SK-N-SH (cell line): ENCODE data around the gene CD22.
"Not testable (repeated sequence)": the region's sequence is repeated elsewhere in the genome, so short reads cannot be mapped to it uniquely, and the experiment has no call there.

ENCODE experiments used
- CHD2 ChIP-seq: fragments of 150-350 bp; IDR thresholded peaks from 2 replicates; pipeline ENCODE4 v1.6.1; 2018; ENCODE audit warnings: low read length; ENCODE audit not compliant: partially characterized antibody
- EZH2phosphoT487 ChIP-seq: fragments of 200-600 bp; sonication (generic); IDR thresholded peaks from 2 replicates; pipeline ENCODE4 v1.6.1; 2017; ENCODE audit warnings: low read depth, mixed run types, mild to moderate bottlenecking, antibody characterized with exemption, moderate library complexity, borderline replicate concordance
- GABPA ChIP-seq: IDR thresholded peaks from 2 replicates; pipeline ENCODE4 v1.4.0; 2012; ENCODE audit warnings: low read depth, mild to moderate bottlenecking
- IRF3 ChIP-seq: fragments of 150-350 bp; IDR thresholded peaks from 2 replicates; pipeline ENCODE4 v1.6.1; 2016; ENCODE audit warnings: mild to moderate bottlenecking, low read depth, low read length
- NRF1 ChIP-seq: IDR thresholded peaks from 2 replicates; pipeline ENCODE4 v1.6.1; 2012; ENCODE audit warnings: low read depth, mild to moderate bottlenecking, low read length
- RAD21 ChIP-seq: IDR thresholded peaks from 2 replicates; pipeline ENCODE4 v1.6.1; 2012; ENCODE audit warnings: mild to moderate bottlenecking, low read length
- RCOR1 ChIP-seq: fragments of 150-350 bp; IDR thresholded peaks from 2 replicates; pipeline ENCODE4 v1.6.1; 2017; ENCODE audit warnings: antibody characterized with exemption, low read length
- SIN3A ChIP-seq: IDR thresholded peaks from 2 replicates; pipeline ENCODE4 v1.6.1; 2012; ENCODE audit warnings: low read depth, mild to moderate bottlenecking, low read length, moderate library complexity, borderline replicate concordance
- TEAD4 ChIP-seq: IDR thresholded peaks from 2 replicates; pipeline ENCODE4 v1.4.0; 2012; ENCODE audit warnings: mild to moderate bottlenecking, borderline replicate concordance; ENCODE audit not compliant: insufficient read depth
- YY1 ChIP-seq: IDR thresholded peaks from 2 replicates; pipeline ENCODE4 v1.4.0; 2012; ENCODE audit warnings: low read depth, mild to moderate bottlenecking
- ZBTB33 ChIP-seq: IDR thresholded peaks from 2 replicates; pipeline ENCODE4 v1.4.0; 2012; ENCODE audit warnings: low read depth, borderline replicate concordance
- TF ChIP-seq, protein P1 (sequence below): fragments of 200-600 bp; sonication (generic); IDR thresholded peaks from 2 replicates; pipeline ENCODE4 v1.6.1; 2017; ENCODE audit warnings: antibody characterized with exemption, mild to moderate bottlenecking, moderate library complexity

- TF ChIP-seq CHD2, NRF1, IRF3, RCOR1, TEAD4, ZBTB33, YY1, EZH2phosphoT487, GABPA, SIN3A, RAD21: not testable (repeated sequence)
- TF ChIP-seq, protein P1, sequence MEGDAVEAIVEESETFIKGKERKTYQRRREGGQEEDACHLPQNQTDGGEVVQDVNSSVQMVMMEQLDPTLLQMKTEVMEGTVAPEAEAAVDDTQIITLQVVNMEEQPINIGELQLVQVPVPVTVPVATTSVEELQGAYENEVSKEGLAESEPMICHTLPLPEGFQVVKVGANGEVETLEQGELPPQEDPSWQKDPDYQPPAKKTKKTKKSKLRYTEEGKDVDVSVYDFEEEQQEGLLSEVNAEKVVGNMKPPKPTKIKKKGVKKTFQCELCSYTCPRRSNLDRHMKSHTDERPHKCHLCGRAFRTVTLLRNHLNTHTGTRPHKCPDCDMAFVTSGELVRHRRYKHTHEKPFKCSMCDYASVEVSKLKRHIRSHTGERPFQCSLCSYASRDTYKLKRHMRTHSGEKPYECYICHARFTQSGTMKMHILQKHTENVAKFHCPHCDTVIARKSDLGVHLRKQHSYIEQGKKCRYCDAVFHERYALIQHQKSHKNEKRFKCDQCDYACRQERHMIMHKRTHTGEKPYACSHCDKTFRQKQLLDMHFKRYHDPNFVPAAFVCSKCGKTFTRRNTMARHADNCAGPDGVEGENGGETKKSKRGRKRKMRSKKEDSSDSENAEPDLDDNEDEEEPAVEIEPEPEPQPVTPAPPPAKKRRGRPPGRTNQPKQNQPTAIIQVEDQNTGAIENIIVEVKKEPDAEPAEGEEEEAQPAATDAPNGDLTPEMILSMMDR: not testable (repeated sequence)
Observed at GRCh38 chr19:35359395-35359794, 30.4 kb downstream of the CD22 start.
